ENCODE results near the gene FBXW8.

- TF ChIP-seq, protein P1, sequence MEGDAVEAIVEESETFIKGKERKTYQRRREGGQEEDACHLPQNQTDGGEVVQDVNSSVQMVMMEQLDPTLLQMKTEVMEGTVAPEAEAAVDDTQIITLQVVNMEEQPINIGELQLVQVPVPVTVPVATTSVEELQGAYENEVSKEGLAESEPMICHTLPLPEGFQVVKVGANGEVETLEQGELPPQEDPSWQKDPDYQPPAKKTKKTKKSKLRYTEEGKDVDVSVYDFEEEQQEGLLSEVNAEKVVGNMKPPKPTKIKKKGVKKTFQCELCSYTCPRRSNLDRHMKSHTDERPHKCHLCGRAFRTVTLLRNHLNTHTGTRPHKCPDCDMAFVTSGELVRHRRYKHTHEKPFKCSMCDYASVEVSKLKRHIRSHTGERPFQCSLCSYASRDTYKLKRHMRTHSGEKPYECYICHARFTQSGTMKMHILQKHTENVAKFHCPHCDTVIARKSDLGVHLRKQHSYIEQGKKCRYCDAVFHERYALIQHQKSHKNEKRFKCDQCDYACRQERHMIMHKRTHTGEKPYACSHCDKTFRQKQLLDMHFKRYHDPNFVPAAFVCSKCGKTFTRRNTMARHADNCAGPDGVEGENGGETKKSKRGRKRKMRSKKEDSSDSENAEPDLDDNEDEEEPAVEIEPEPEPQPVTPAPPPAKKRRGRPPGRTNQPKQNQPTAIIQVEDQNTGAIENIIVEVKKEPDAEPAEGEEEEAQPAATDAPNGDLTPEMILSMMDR (optimal IDR thresholded peaks at IDR 0.05 in 1 of 3, IDR thresholded peaks at IDR 0.05 in 1 of 3, conservative IDR thresholded peaks at IDR 0.05 in 1 of 3; ENCODE audit: extremely low read depth in 1 of 3, insufficient read depth in 2 of 3, low read length in 3 of 3): no peak
- no peak for TF ChIP-seq EZH2 (IDR thresholded peaks at IDR 0.05; ENCODE audit: low read length)
Observed at GRCh38 chr12:117064596-117064995, 153.8 kb downstream of the FBXW8 start.

All from keratinocyte (primary cell).